ENCODE results near the gene DKKL1. TPM values are rescaled to one million over a fixed set of nuclear protein-coding genes. Genes with fewer than 3 reads are reported as not detected.

DKKL1 gene
- total RNA-seq, 1 experiment from 2014 or later, result 2.4 TPM

GRCh38 chr19:49403404-49404187 is 39.9 kb downstream of the DKKL1 start (continued):
- no peak for TF ChIP-seq ZNF138 (CRISPR knock-in tag; conservative IDR thresholded peaks at IDR 0.05)
- TF ChIP-seq GTF2I (CRISPR knock-in tag; conservative IDR thresholded peaks at IDR 0.05), result 0 out of 2 replicates have a peak, but pooled peaks have one; percentile 41
- no peak for TF ChIP-seq CREM (CRISPR knock-in tag; IDR thresholded peaks at IDR 0.05)
- TF ChIP-seq FOXJ3 (CRISPR knock-in tag; IDR thresholded peaks at IDR 0.05; ENCODE audit: borderline replicate concordance), result no peak
- TF ChIP-seq HMGA2 (CRISPR knock-in tag; IDR thresholded peaks at IDR 0.05), result no peak
- 0 out of 2 replicates have a peak, but pooled peaks have one; percentile 51 for TF ChIP-seq ETV6 (CRISPR knock-in tag; IDR thresholded peaks at IDR 0.05)
- no peak for TF ChIP-seq HMGXB4 (CRISPR knock-in tag; IDR thresholded peaks at IDR 0.05)
- TF ChIP-seq CTCF (IDR thresholded peaks at IDR 0.05), result no peak
- TF ChIP-seq ZNF121 (CRISPR knock-in tag; IDR thresholded peaks at IDR 0.05), result no peak
- no peak for TF ChIP-seq USF1 (CRISPR knock-in tag; IDR thresholded peaks at IDR 0.05)
- TF ChIP-seq MYBL2 (CRISPR knock-in tag; IDR thresholded peaks at IDR 0.05), result 0 out of 2 replicates have a peak, but pooled peaks have one; percentile 47
- no peak for TF ChIP-seq NFATC4 (CRISPR knock-in tag; IDR thresholded peaks at IDR 0.05)
- no peak for TF ChIP-seq NR2C2 (CRISPR knock-in tag; IDR thresholded peaks at IDR 0.05)
- TF ChIP-seq SP1 (CRISPR knock-in tag; conservative IDR thresholded peaks at IDR 0.05), result peak; percentile 54; the same call in 1 of the 2 replicates
- no peak for TF ChIP-seq CDX4 (CRISPR knock-in tag; IDR thresholded peaks at IDR 0.05; ENCODE audit: borderline replicate concordance)
- TF ChIP-seq EMX1 (CRISPR knock-in tag; IDR thresholded peaks at IDR 0.05), result peak; percentile 84; the same call in 1 of the 2 replicates
- TF ChIP-seq JAZF1 (CRISPR knock-in tag; IDR thresholded peaks at IDR 0.05), result no peak

- no peak for DNase-seq (ENCODE audit: low spot score)
- Mint-ChIP-seq H3K36me3 (no peaks in the 10 kb centered on the region), H3K27me3 (ENCODE audit: low read depth) (peaks cover 9% of the 10 kb centered on the region; the same call in 1 of the 2 replicates), H3K4me3 (no peak overlapping the region), H3K9me3 (no peaks in the 10 kb centered on the region), H3K27ac (no peak overlapping the region), H3K4me1 (peaks cover 32% of the 10 kb centered on the region)
- TF ChIP-seq IRF1 (CRISPR knock-in tag; IDR thresholded peaks at IDR 0.05) (no peak), TP53 (CRISPR knock-in tag; IDR thresholded peaks at IDR 0.05) (no peak), OVOL2 (CRISPR knock-in tag; IDR thresholded peaks at IDR 0.05; ENCODE audit: borderline replicate concordance) (no peak), ERG (CRISPR knock-in tag; IDR thresholded peaks at IDR 0.05) (no peak), ZNF416 (CRISPR knock-in tag; IDR thresholded peaks at IDR 0.05) (no peak), PRRX2 (CRISPR knock-in tag; IDR thresholded peaks at IDR 0.05) (no peak), GABPB1 (CRISPR knock-in tag; IDR thresholded peaks at IDR 0.05) (no peak), SMAD4 (CRISPR knock-in tag; IDR thresholded peaks at IDR 0.05) (no peak), ELF4 (CRISPR knock-in tag; IDR thresholded peaks at IDR 0.05; ENCODE audit: low read depth) (no peak), PREB (CRISPR knock-in tag; IDR thresholded peaks at IDR 0.05; ENCODE audit: borderline replicate concordance) (no peak)
- ATAC-seq, result no peak
- CTCF ChIA-PET, result interaction anchor here (0.6 to 1.6 kb wide), 3 partner anchors 10 to 45 kb away, joined by 3 to 11 read pairs (median 3); partner anchors contain the start of gene TEAD2
- POLR2A ChIA-PET, result no interaction called here
These were observed 43.4 kb downstream of the DKKL1 start for GRCh38 chr19:49407079-49407478.
